Left cardiac atrium (tissue), 4 donors: ENCODE data around the gene HS6ST2. TPM values are rescaled to one million over a fixed set of nuclear protein-coding genes. Genes with fewer than 3 reads are reported as not detected.

ENCODE experiments used
- ATAC-seq, 2 donors: fragments of 200-7000 bp; cut with Tn5 transposase; one replicate each; pipeline ENCODE4 v1.9.1; 2020; ENCODE audit warnings: mild to moderate bottlenecking in 2 of 2, moderate library complexity in 2 of 2
- DNase-seq: peaks from one replicate; pipeline ENCODE4 v3.0.0-alpha.2; 2020
- intact Hi-C, 2 donors: fragments of 100-400 bp; cut with DNase I; formaldehyde crosslinking; loops; one replicate each; pipeline versions ENCODE4 v1.14.1 to v1.15.1; 2022 to 2023
- total RNA-seq, 2 donors: library from RNA; stranded (reverse); fragmentation: NEBNext Ultra II Directional; extraction: Animal tissue kit (Norgen Biotek cat#: 25700); gene quantifications; one replicate each; pipeline ENCODE4 v1.2.1, GENCODE V29; 2021
- donor health status: DM: no; HTN: yes; CAD: no.
- donor health status: DM: no; HTN: yes; CAD: no; lungs with severe emphysema.
- donor health status: DM: yes; HTN: yes; CAD: no.
- donor health status: Dilated cardiomyopathy.

HS6ST2 gene
- total RNA-seq, 2 donors from 2014 or later: 0.06 to 0.26 TPM

DNA sequence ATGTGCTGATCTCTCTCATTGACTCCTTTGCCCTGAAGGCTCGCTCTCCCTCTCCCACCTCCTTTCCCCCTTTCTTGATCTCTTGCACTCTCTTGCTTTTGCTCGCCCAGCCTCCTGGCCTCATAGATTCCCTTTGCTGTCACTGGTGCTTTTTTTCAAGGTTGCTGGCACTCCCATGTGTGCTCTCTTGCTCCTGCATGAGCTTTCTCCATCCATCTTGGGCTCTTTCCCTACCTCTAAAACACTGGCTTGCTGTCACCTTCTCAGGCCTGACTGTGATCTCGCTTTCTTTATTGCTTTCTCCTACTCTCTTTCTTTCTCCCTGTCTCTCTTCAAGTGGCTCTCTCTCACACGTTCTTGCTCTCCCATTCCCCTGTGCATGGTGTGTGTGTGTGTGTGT, 202.0 kb downstream of the HS6ST2 start:
- ATAC-seq: no peak
- intact Hi-C loops: loop anchor here in 1 of 2 donors (10.0 kb wide), 1 partner anchor 62 kb away; no protein-coding TSS in a partner anchor
- DNase-seq: no peak

- ATAC-seq: peak in 1 of 2 donors; percentile 42
- intact Hi-C loops: loop anchor here in 1 of 2 donors (10.0 kb wide), 1 partner anchor 56 kb away; no protein-coding TSS in a partner anchor
- no peak for DNase-seq
Measured at GRCh38 chrX:132751063-132751690, 207.3 kb downstream of the HS6ST2 start.

GRCh38 chrX:132750331-132751062, 207.9 kb downstream of the HS6ST2 start:
- no peak for DNase-seq
- intact Hi-C loops: loop anchor here in 1 of 2 donors (10.0 kb wide), 1 partner anchor 56 kb away; no protein-coding TSS in a partner anchor
- no peak for ATAC-seq

GRCh38 chrX:132749406-132749805, 209.0 kb downstream of the HS6ST2 start:
- ATAC-seq (no peak), DNase-seq (no peak)
- intact Hi-C loops: no loop called here

GRCh38 chrX:132748909-132749308, 209.5 kb downstream of the HS6ST2 start:
- intact Hi-C loops: no loop called here
- DNase-seq (no peak), ATAC-seq (no peak)

DNA sequence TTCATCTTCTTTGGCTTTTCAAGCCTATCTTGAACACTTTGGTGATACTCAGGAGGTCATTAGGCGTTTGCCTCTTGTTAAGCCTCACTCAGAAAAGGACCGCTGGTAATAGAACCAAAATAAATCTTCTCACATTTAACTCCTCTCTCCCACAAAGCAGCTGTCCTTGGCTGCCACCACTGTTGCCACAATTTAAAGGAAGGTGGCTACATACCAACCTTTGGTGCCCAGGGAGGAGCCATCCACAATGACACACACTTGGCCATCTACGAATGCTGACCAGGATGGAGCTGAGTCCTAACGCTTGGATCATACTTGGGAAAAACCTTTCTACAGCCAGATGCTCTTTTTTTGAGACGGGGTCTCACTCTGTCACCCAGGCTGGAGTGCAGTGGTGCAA, 210.2 kb downstream of the HS6ST2 start:
- ATAC-seq: no peak
- intact Hi-C loops: no loop called here
- DNase-seq: no peak

- DNase-seq (no peak), ATAC-seq (no peak)
- intact Hi-C loops: no loop called here
Measured at GRCh38 chrX:132745593-132745992, 212.8 kb downstream of the HS6ST2 start.

DNA sequence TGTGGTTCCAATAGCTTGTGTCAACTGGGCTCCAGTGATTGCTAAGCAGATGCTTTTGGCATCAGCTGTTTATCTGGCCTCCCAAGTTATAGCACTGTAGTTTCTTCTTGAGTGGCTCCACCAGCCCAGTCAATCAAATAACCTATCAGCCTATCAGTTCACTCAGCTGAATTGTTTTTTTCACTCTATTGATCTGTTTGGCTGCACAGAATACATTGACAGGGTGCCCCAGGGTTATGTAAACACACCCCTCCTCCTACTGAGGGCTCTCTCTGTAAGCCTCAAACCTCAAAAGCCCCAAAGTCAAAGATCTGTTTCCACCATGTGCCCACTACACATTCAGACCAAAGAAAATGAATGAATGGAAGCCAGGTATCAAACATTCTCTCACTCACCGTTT, 214.0 kb downstream of the HS6ST2 start:
- no peak for DNase-seq
- intact Hi-C loops: no loop called here
- ATAC-seq: no peak

DNA sequence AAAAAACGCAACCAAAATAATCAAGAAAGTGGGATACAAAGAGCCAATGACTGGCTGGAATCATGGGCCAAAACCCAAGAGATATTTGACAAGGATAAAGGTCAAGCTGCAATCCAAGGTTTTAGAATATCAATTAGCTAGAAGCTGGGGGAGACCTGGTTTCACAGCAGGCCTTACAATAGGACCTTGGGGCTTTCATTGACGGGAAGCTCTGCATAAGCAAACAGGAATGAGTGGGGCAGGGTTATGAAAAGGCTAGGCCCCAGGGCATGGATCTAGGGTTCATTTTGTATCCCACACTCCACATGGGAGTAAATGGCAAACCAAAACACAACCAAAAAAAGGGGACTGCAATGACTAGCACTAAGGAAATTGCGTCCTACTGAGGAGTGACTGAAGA, 215.3 kb downstream of the HS6ST2 start:
- intact Hi-C loops: no loop called here
- no peak for ATAC-seq

DNA sequence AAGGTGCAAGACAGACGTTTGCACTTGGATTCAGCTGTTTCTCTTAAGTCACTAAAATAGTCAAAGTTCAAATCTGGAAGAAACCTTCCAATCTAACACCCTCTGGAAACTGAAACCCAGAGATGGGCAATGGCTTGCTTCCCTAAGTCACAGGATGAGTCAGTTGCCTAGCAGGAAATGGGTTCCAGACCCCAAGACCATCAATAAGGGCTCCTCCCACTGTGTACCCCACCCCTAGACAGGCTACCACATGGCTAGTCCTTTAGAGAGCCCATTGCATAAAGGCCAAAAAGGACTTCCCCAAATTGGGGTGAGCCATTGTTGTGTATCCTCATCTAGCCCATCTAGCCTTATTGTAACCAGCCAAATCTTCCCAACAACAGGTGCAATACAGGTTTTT, 216.2 kb downstream of the HS6ST2 start:
- DNase-seq (no peak), ATAC-seq (no peak)
- intact Hi-C loops: no loop called here

More for the DNA sequence above, 215.3 kb downstream of the HS6ST2 start:
- DNase-seq: no peak

GRCh38 chrX:132741689-132742088, 216.7 kb downstream of the HS6ST2 start:
- no peak for ATAC-seq
- intact Hi-C loops: no loop called here

DNA sequence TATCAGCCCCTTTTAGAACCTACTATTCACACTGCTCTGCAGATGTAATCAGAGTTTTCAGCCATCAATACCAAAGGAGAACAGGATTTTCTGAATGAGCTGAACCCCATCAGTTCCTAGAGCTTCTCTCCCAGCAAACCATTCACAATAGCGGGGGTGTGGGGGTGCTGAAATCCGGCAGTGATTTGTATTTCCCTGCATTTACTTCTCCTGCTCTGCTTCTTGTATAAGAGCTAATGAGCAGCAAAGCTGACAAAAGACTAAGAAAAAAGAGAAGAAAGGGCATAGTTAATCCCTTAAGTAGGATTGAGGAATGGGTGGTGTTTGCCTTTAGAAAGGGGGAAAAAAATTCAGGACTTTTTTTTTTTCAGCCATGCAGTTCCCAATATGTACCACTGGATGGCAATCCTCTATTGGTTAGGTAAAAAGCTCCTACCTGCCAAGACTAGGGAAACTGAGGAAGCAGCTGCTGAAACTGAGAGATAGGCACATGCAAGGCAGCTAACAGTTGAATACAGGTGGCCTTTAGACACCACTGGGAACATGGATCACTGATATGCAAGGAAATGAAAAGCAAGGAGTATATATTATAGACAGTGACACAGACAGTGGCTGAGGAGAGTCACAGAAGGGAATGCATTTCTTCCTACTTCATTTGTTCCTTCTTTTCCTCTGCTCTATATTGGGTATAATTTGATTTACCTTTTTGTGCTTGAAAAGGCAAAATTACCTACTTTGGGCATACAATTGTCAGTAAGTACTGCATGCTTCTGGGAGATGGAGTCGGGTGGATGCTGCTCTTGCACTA, 217.9 kb downstream of the HS6ST2 start:
- intact Hi-C loops: no loop called here
- no peak for DNase-seq

More at GRCh38 chrX:132741689-132742088, 216.7 kb downstream of the HS6ST2 start:
- no peak for DNase-seq

GRCh38 chrX:132738951-132739350, 219.5 kb downstream of the HS6ST2 start:
- ATAC-seq (no peak), DNase-seq (no peak)
- intact Hi-C loops: no loop called here

More for the DNA sequence above, 217.9 kb downstream of the HS6ST2 start:
- ATAC-seq: no peak

DNA sequence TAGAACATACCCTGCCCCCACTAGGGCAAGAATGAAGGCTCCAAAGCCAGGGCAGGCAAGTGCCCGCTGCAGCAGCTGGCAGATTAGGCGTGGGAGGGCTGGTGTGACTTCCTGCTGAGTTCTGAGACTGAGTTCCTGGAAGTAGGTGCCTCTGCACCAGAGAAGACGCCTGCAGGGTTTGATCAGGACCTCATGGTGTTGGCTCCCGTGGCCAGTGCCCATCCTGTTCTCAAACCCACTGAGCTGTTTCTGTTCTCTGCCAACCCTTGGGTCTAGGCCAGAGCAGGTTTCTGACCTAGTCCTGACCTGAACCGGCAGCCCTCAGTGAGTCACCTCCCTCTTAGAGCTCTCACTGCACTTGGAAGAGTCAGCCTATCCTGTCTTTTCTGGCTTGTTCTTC, 220.7 kb downstream of the HS6ST2 start:
- ATAC-seq (peak; percentile 23 to 71), DNase-seq (no peak)
- intact Hi-C loops: no loop called here

- ATAC-seq: no peak
- no peak for DNase-seq
- intact Hi-C loops: no loop called here
Measured at GRCh38 chrX:132732236-132732635, 226.2 kb downstream of the HS6ST2 start.

GRCh38 chrX:132730726-132731125, 227.7 kb downstream of the HS6ST2 start:
- intact Hi-C loops: no loop called here
- DNase-seq (no peak), ATAC-seq (no peak)

GRCh38 chrX:132730266-132730665, 228.2 kb downstream of the HS6ST2 start:
- ATAC-seq: no peak
- intact Hi-C loops: no loop called here
- no peak for DNase-seq

- ATAC-seq: no peak
- intact Hi-C loops: no loop called here
- no peak for DNase-seq
Measured at GRCh38 chrX:132728296-132728695, 230.1 kb downstream of the HS6ST2 start.

DNA sequence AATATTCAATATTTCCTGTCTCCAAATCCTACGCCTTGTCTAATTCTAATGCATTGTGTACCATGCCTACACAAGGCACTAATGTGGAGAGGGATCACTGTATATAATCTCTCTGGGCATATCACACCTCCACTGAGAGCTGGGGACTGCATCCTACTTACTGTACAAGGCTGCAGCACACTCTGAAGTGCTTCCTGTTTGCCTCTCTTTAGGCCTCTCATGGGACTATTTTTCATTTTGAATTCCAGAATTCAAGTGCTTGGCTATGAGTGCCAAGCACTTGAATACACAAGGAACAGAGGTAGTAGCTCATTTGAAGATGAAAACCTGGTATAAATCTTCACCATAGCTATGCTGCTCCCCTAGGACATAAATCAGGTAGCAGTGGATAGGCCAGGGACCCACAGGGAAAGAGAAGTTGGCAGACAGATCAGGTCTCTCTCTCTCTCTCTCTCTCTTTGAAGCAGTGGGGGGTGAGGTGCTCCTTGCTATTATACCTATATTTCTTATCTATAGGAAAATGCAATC, 239.9 kb downstream of the HS6ST2 start:
- intact Hi-C loops: no loop called here
- DNase-seq (no peak), ATAC-seq (no peak)

DNA sequence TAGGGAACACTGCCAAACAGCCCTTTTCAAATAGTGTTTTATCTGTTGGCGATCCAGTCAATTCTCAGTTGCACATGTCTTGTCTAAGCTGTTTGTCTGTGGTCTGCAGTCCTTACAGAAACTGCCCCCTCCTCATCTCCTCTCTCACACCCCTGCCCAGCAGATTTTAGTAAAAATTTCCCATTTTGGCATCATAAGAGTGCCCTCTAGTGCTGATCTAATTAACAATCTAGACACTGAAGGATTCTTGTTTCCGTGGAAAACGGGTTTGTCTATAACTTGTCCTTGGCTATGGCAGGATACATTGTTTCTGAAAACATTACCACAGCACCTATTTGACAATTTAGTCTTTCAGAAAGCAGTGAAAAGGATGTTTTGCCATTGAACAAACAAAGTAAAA, 242.4 kb downstream of the HS6ST2 start:
- ATAC-seq (no peak), DNase-seq (no peak)
- intact Hi-C loops: no loop called here
